GM23248 (cell line): Measurements from ENCODE around the gene GSTT2B.

Source experiments
- EZH2 ChIP-seq: fragments of 200-600 bp; sonication (generic); IDR thresholded peaks from 2 replicates; pipeline ENCODE4 v1.6.1; 2018; ENCODE audit warnings: antibody characterized with exemption, mild to moderate bottlenecking; ENCODE audit not compliant: insufficient read depth, poor library complexity, severe bottlenecking
- EZH2phosphoT487 ChIP-seq: fragments of 200-600 bp; sonication (generic); IDR thresholded peaks from 2 replicates; pipeline ENCODE4 v1.6.1; 2018; ENCODE audit warnings: antibody characterized with exemption, moderate library complexity, mild to moderate bottlenecking, low read depth; ENCODE audit not compliant: insufficient read depth

DNA sequence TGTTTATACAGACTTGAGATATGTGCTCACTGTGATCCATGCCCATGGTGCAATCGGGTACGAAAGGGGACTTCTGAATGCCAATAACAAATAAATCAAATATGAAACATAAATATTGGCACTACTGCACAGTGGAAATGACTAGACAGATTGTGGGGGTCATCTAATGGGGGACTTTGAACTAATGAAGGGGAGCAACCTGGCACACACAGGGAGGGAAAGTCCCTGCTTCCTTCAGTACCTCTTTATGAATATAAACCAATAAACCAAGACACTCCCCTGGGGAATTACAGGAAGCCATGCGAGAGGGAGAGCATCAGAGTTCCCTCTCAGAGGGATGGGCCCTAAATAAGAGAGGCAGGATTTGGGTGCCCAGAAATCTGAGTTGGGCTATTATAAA is 45.7 kb downstream of the GSTT2B start:
- TF ChIP-seq EZH2phosphoT487 (no peak), EZH2 (no peak)
